Peyer's patch (tissue), 4 donors: ENCODE data around the gene EIF3J.

Experiments used
- CTCF ChIP-seq, 6 experiments: fragments of 450-650 bp in 4 of 6; fragments of 200-600 bp in 2 of 6; sonication (generic) in 1 of 6; IDR thresholded peaks; one replicate each; pipeline ENCODE4 v1.5.1; 2017 to 2019; ENCODE audit warnings: antibody characterized with exemption in 6 of 6, mild to moderate bottlenecking in 3 of 6, moderate library complexity in 1 of 6
- POLR2A ChIP-seq, 2 donors: fragments of 450-650 bp; IDR thresholded peaks; one replicate each; pipeline ENCODE4 v1.5.1; 2017; ENCODE audit warnings: antibody characterized with exemption in 2 of 2, mild to moderate bottlenecking in 2 of 2, moderate library complexity in 2 of 2

- TF ChIP-seq CTCF (IDR thresholded peaks at IDR 0.05), result no peak
- TF ChIP-seq POLR2A (IDR thresholded peaks at IDR 0.05), result no peak
Measured at GRCh38 chr15:44550734-44551133, 13.8 kb downstream of the EIF3J start.
